ENCODE results near the gene GSG1L.

Gene GSG1L

GRCh38 chr16:27764869-27765675, 298.4 kb downstream of the GSG1L start:
- POLR2A ChIA-PET, result no interaction called here
- CTCF ChIA-PET, result no interaction called here
- no peak for TF ChIP-seq ZNF384 (IDR thresholded peaks at IDR 0.05)
- TF ChIP-seq LEF1 (IDR thresholded peaks at IDR 0.05; ENCODE audit: borderline replicate concordance), result no peak
- TF ChIP-seq FOXM1 (IDR thresholded peaks at IDR 0.05; ENCODE audit: borderline replicate concordance), result no peak
- TF ChIP-seq SUZ12 (IDR thresholded peaks at IDR 0.05), result no peak
- TF ChIP-seq ARNT (IDR thresholded peaks at IDR 0.05), result no peak
- no peak for TF ChIP-seq L3MBTL2 (conservative IDR thresholded peaks at IDR 0.05)
- no peak for TF ChIP-seq TARDBP (IDR thresholded peaks at IDR 0.05)
- no peak for TF ChIP-seq FOXK2 (IDR thresholded peaks at IDR 0.05)

GRCh38 chr16:27764427-27764826, 299.1 kb downstream of the GSG1L start:
- TF ChIP-seq SP1 (IDR thresholded peaks at IDR 0.05) (no peak), LEF1 (IDR thresholded peaks at IDR 0.05; ENCODE audit: borderline replicate concordance) (no peak), HDGF (IDR thresholded peaks at IDR 0.05; ENCODE audit: borderline replicate concordance) (no peak), PKNOX1 (IDR thresholded peaks at IDR 0.05) (no peak), L3MBTL2 (conservative IDR thresholded peaks at IDR 0.05) (no peak)
- DNase-seq (ENCODE audit: extremely low spot score), result no peak
- ChIA-PET POLR2A (no interaction called here), CTCF (no interaction called here)

More at GRCh38 chr16:27764869-27765675, 298.4 kb downstream of the GSG1L start:
- DNase-seq (ENCODE audit: extremely low spot score), result no peak

DNA sequence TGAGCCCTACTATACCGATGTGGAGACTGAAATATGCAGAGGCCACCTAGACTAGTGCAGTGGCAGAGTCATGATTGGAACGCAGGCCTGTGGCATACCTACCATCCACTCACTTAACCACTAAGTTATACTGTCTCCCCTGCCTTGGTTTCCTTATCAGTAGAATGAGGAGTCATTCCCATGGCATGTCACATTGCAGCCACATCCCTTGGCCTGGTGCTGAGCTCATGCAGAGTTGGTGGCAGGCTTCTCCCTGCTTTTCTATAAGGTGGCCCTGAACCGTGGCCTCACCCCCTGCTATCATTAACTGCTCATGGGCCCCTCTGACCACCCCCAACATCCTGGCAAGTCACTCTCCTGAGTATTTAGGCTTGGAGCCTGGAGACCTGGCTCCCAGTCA, 301.1 kb downstream of the GSG1L start:
- ChIA-PET POLR2A (no interaction called here), CTCF (no interaction called here)
- TF ChIP-seq BHLHE40 (IDR thresholded peaks at IDR 0.05; ENCODE audit: borderline replicate concordance) (no peak), ZNF384 (IDR thresholded peaks at IDR 0.05) (no peak), L3MBTL2 (conservative IDR thresholded peaks at IDR 0.05) (no peak), HDGF (IDR thresholded peaks at IDR 0.05; ENCODE audit: borderline replicate concordance) (no peak), LEF1 (IDR thresholded peaks at IDR 0.05; ENCODE audit: borderline replicate concordance) (no peak), FOXK2 (IDR thresholded peaks at IDR 0.05) (no peak), SUZ12 (IDR thresholded peaks at IDR 0.05) (no peak), PKNOX1 (IDR thresholded peaks at IDR 0.05) (no peak), TARDBP (IDR thresholded peaks at IDR 0.05) (no peak), ARNT (IDR thresholded peaks at IDR 0.05) (no peak), FOXA1 (IDR thresholded peaks at IDR 0.05) (no peak), ELF4 (IDR thresholded peaks at IDR 0.05) (no peak), CTBP1 (IDR thresholded peaks at IDR 0.05; ENCODE audit: borderline replicate concordance) (no peak), SP1 (IDR thresholded peaks at IDR 0.05) (no peak), NFRKB (IDR thresholded peaks at IDR 0.05) (no peak), FOXM1 (IDR thresholded peaks at IDR 0.05; ENCODE audit: borderline replicate concordance) (no peak)
- no peak for DNase-seq (ENCODE audit: extremely low spot score)

DNA sequence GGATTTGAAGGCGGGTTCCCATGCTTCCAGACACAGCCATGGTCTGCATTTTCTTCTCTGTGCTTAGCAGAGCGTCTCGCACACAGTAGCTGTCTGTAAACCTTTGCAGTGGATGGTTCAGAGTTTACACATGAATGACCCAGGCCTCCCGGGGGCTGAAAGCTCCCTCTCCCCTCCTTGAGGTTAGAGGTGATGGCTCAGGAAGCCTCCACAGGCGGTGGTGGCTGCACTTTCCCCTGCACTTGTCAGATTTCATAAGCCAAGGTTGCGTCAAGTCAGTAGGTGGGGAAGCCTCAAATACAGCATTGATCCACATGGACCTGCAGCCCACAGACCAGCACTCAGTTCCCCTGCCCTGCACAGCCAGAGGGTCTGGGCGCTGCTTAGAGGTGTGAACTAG, 301.7 kb downstream of the GSG1L start:
- no peak for DNase-seq (ENCODE audit: extremely low spot score)
- POLR2A ChIA-PET, result no interaction called here
- CTCF ChIA-PET, result no interaction called here
- no peak for TF ChIP-seq SUZ12 (IDR thresholded peaks at IDR 0.05)
- no peak for TF ChIP-seq BHLHE40 (IDR thresholded peaks at IDR 0.05; ENCODE audit: borderline replicate concordance)
- TF ChIP-seq SP1 (IDR thresholded peaks at IDR 0.05), result no peak

- ChIA-PET POLR2A (no interaction called here), CTCF (no interaction called here)
- no peak for DNase-seq (ENCODE audit: extremely low spot score)
- TF ChIP-seq FOXM1 (IDR thresholded peaks at IDR 0.05; ENCODE audit: borderline replicate concordance), result no peak
Observed at GRCh38 chr16:27760789-27761176, 302.7 kb downstream of the GSG1L start.

DNA sequence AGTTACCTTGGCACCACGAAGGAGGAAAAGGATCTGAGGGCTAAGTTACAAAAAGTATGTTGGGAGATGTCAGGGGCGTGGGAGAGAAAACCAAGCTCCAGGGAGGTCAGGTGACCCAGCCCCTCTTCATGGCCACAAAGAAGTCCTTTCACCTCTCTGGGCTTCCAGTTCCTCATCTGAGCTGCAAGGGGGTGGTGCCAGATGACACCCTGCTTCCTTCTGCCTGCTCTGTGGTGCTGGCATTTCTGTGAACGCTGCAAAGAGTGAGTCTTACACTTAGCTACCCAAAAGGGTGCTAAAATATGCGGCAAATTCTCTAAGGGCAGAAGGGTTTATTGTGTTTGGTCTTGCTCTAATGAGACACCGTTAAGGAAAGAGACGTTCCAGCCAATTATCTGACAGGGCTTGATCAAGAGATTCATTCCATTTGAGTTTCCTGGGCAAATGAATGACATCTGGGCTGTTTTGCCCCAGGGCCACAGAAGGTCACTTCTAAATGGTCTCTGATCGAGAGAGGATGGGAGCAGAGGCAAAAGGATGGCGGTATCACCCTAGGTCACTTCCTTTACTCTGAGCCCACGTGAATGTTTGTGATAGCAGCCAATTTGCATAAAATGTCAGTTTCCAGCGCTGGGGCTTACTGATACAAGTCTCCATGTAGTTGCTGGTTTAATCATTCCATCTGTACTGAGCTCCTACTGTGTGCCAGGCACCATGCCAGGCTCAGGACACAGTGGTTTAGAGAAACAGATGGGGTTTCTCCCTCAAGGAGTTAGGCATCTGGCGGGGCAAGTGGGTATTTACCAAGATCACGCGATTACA, 303.3 kb downstream of the GSG1L start:
- TF ChIP-seq FOXM1 (IDR thresholded peaks at IDR 0.05; ENCODE audit: borderline replicate concordance), result no peak
- no peak for TF ChIP-seq PKNOX1 (IDR thresholded peaks at IDR 0.05)
- TF ChIP-seq NFRKB (IDR thresholded peaks at IDR 0.05), result no peak
- no peak for TF ChIP-seq FOXA1 (IDR thresholded peaks at IDR 0.05)
- TF ChIP-seq ELF4 (IDR thresholded peaks at IDR 0.05), result no peak
- TF ChIP-seq TARDBP (IDR thresholded peaks at IDR 0.05), result no peak
- TF ChIP-seq LEF1 (IDR thresholded peaks at IDR 0.05; ENCODE audit: borderline replicate concordance), result no peak
- no peak for TF ChIP-seq FOXK2 (IDR thresholded peaks at IDR 0.05)
- TF ChIP-seq SP1 (IDR thresholded peaks at IDR 0.05), result no peak
- no peak for TF ChIP-seq HDGF (IDR thresholded peaks at IDR 0.05; ENCODE audit: borderline replicate concordance)
- no peak for TF ChIP-seq BHLHE40 (IDR thresholded peaks at IDR 0.05; ENCODE audit: borderline replicate concordance)
- no peak for TF ChIP-seq SUZ12 (IDR thresholded peaks at IDR 0.05)
- TF ChIP-seq ZNF384 (IDR thresholded peaks at IDR 0.05), result no peak
- ChIA-PET CTCF (no interaction called here), POLR2A (no interaction called here)
- DNase-seq (ENCODE audit: extremely low spot score), result no peak
